Activated naive CD4-positive, alpha-beta T cell treated with anti-CD3 and anti-CD28 coated beads for 36 hours (primary cell): ENCODE data around the gene TRIM14. TPM values are rescaled to one million over a fixed set of nuclear protein-coding genes. Genes with fewer than 3 reads are reported as not detected.
A peak's percentile ranks its signal among the peaks of the same experiment; 100 is the strongest.
"Not testable (repeated sequence)": the region's sequence is repeated elsewhere in the genome, so short reads cannot be mapped to it uniquely, and the experiment has no call there.

ENCODE experiments used
- CTCF ChIA-PET: fragments of 350-600 bp; sonication (Branson Sonifier 250); formaldehyde crosslinking; loops from one replicate; lab custom pipeline; 2021; ENCODE audit warnings: antibody characterized with exemption; lab: Charles Lee
- DNase-seq: peaks from one replicate; pipeline ENCODE4 v3.0.0-alpha.2; 2020
- H3K27ac Mint-ChIP-seq: one replicate; pipeline ENCODE4 v1.8.0; 2021; ENCODE audit warnings: mild to moderate bottlenecking, mixed read lengths
- H3K27me3 Mint-ChIP-seq: one replicate; pipeline ENCODE4 v1.8.0; 2021; ENCODE audit warnings: low read depth, mixed read lengths
- H3K36me3 Mint-ChIP-seq: one replicate; pipeline ENCODE4 v1.8.0; 2021; ENCODE audit warnings: low read depth, mixed read lengths
- H3K4me1 Mint-ChIP-seq: one replicate; pipeline ENCODE4 v1.8.0; 2021; ENCODE audit warnings: low read depth, mixed read lengths
- H3K4me3 Mint-ChIP-seq: one replicate; pipeline ENCODE4 v1.8.0; 2021; ENCODE audit warnings: mild to moderate bottlenecking, moderate library complexity, mixed read lengths
- H3K9me3 Mint-ChIP-seq: one replicate; pipeline ENCODE4 v1.8.0; 2021; ENCODE audit warnings: mixed read lengths
- intact Hi-C: fragments of 100-400 bp; cut with micrococcal nuclease; formaldehyde crosslinking; loops from one replicate; pipeline ENCODE4 v1.15.1; 2023
- total RNA-seq, 2 experiments: library from RNA; stranded (reverse); gene quantifications; one replicate each; pipeline ENCODE4 v1.2.3, GENCODE V29; 2021

Gene TRIM14
- total RNA-seq, 2 experiments from 2014 or later = 49.6 to 55.0 TPM

GRCh38 chr9:98038958-98039357 is 80.1 kb downstream of the TRIM14 start:
- H3K36me3 Mint-ChIP-seq = no peaks in the 10 kb centered on the region
- H3K27ac Mint-ChIP-seq = no peak overlapping the region
- H3K9me3 Mint-ChIP-seq = no peaks in the 10 kb centered on the region
- no peak for DNase-seq
- no peak overlapping the region for H3K4me3 Mint-ChIP-seq
- peaks cover 6% of the 10 kb centered on the region for H3K4me1 Mint-ChIP-seq
- intact Hi-C loops = no loop called here
- H3K27me3 Mint-ChIP-seq = no peaks in the 10 kb centered on the region
- CTCF ChIA-PET = interaction anchor here (2.3 kb wide), 1 partner anchor 116 kb away, joined by 12 read pairs; the partner anchor contains the start of gene TRMO

GRCh38 chr9:98037357-98037756 is 81.7 kb downstream of the TRIM14 start:
- intact Hi-C loops = no loop called here
- no peaks in the 10 kb centered on the region for H3K27me3 Mint-ChIP-seq
- no peaks in the 10 kb centered on the region for H3K36me3 Mint-ChIP-seq

GRCh38 chr9:98034593-98035546 is 84.2 kb downstream of the TRIM14 start:
- Mint-ChIP-seq H3K27me3 (no peaks in the 10 kb centered on the region), H3K36me3 (peaks cover 2% of the 10 kb centered on the region), H3K4me1 (peaks cover 15% of the 10 kb centered on the region), H3K9me3 (no peaks in the 10 kb centered on the region), H3K27ac (no peak overlapping the region), H3K4me3 (peak overlapping the region; percentile 33)
- peak; percentile 97 for DNase-seq
- CTCF ChIA-PET = interaction anchor here (0.6 to 4.5 kb wide), 24 partner anchors 10 to 816 kb away, joined by 3 to 39 read pairs (median 4); partner anchors contain the start of genes NANS, TBC1D2 and TRMO
- intact Hi-C loops = loop anchor here (1.0 to 2.0 kb wide), 3 partner anchors 48 to 325 kb away; no protein-coding TSS in a partner anchor

More at GRCh38 chr9:98037357-98037756, 81.7 kb downstream of the TRIM14 start:
- H3K9me3 Mint-ChIP-seq = no peaks in the 10 kb centered on the region
- no peak for DNase-seq
- H3K4me3 Mint-ChIP-seq = no peak overlapping the region
- H3K27ac Mint-ChIP-seq = no peak overlapping the region
- peaks cover 14% of the 10 kb centered on the region for H3K4me1 Mint-ChIP-seq
- CTCF ChIA-PET = interaction anchor here (0.8 to 2.5 kb wide), 6 partner anchors 8 to 136 kb away, joined by 3 to 13 read pairs (median 4); partner anchors contain the start of gene TRMO

GRCh38 chr9:98031935-98032334 is 87.1 kb downstream of the TRIM14 start:
- intact Hi-C loops = no loop called here
- no peak for DNase-seq
- Mint-ChIP-seq H3K4me1 (peaks cover 15% of the 10 kb centered on the region), H3K9me3 (no peaks in the 10 kb centered on the region), H3K27ac (no peak overlapping the region), H3K36me3 (peaks cover 7% of the 10 kb centered on the region), H3K27me3 (no peaks in the 10 kb centered on the region), H3K4me3 (no peak overlapping the region)
- CTCF ChIA-PET = interaction anchor here (0.6 to 4.5 kb wide), 7 partner anchors 18 to 111 kb away, joined by 3 to 30 read pairs (median 4); no protein-coding TSS in a partner anchor

- H3K27ac Mint-ChIP-seq = no peak overlapping the region
- peaks cover 15% of the 10 kb centered on the region for H3K4me1 Mint-ChIP-seq
- no peak for DNase-seq
- CTCF ChIA-PET = interaction anchor here (1.8 kb wide), 1 partner anchor 107 kb away, joined by 5 read pairs; no protein-coding TSS in a partner anchor
- no peak overlapping the region for H3K4me3 Mint-ChIP-seq
- H3K9me3 Mint-ChIP-seq = no peaks in the 10 kb centered on the region
- H3K27me3 Mint-ChIP-seq = no peaks in the 10 kb centered on the region
- H3K36me3 Mint-ChIP-seq = peaks cover 12% of the 10 kb centered on the region
- intact Hi-C loops = no loop called here
Measured at GRCh38 chr9:98031169-98031568, 87.9 kb downstream of the TRIM14 start.

- Mint-ChIP-seq H3K36me3 (peaks cover 13% of the 10 kb centered on the region), H3K4me1 (no peaks in the 10 kb centered on the region), H3K4me3 (no peak overlapping the region), H3K27ac (no peak overlapping the region), H3K9me3 (no peaks in the 10 kb centered on the region), H3K27me3 (no peaks in the 10 kb centered on the region)
- CTCF ChIA-PET = interaction anchor here (0.6 kb wide), 1 partner anchor 44 kb away, joined by 5 read pairs; no protein-coding TSS in a partner anchor
- intact Hi-C loops = no loop called here
- no peak for DNase-seq
Measured at GRCh38 chr9:98024702-98025101, 94.3 kb downstream of the TRIM14 start.

- CTCF ChIA-PET = interaction anchor here (0.6 kb wide), 1 partner anchor 48 kb away, joined by 3 read pairs; no protein-coding TSS in a partner anchor
- Mint-ChIP-seq H3K4me3 (no peak overlapping the region), H3K27ac (no peak overlapping the region), H3K4me1 (no peaks in the 10 kb centered on the region), H3K36me3 (peaks cover 14% of the 10 kb centered on the region), H3K27me3 (no peaks in the 10 kb centered on the region), H3K9me3 (no peaks in the 10 kb centered on the region)
- no peak for DNase-seq
- intact Hi-C loops = no loop called here
Measured at GRCh38 chr9:98022447-98022846, 96.6 kb downstream of the TRIM14 start.

GRCh38 chr9:98021306-98022040 is 97.5 kb downstream of the TRIM14 start:
- CTCF ChIA-PET = interaction anchor here (0.5 to 1.4 kb wide), 3 partner anchors 12 to 132 kb away, joined by 3 to 9 read pairs (median 3); no protein-coding TSS in a partner anchor
- H3K4me3 Mint-ChIP-seq = no peak overlapping the region
- H3K4me1 Mint-ChIP-seq = no peaks in the 10 kb centered on the region
- intact Hi-C loops = no loop called here
- no peaks in the 10 kb centered on the region for H3K27me3 Mint-ChIP-seq
- H3K27ac Mint-ChIP-seq = no peak overlapping the region
- DNase-seq = no peak
- H3K36me3 Mint-ChIP-seq = peaks cover 15% of the 10 kb centered on the region
- H3K9me3 Mint-ChIP-seq = no peaks in the 10 kb centered on the region

GRCh38 chr9:98020476-98021145 is 98.4 kb downstream of the TRIM14 start:
- H3K4me1 Mint-ChIP-seq = no peaks in the 10 kb centered on the region
- DNase-seq = no peak
- H3K27me3 Mint-ChIP-seq = no peaks in the 10 kb centered on the region
- H3K36me3 Mint-ChIP-seq = peaks cover 14% of the 10 kb centered on the region
- H3K9me3 Mint-ChIP-seq = no peaks in the 10 kb centered on the region
- H3K4me3 Mint-ChIP-seq = no peak overlapping the region
- no peak overlapping the region for H3K27ac Mint-ChIP-seq
- CTCF ChIA-PET = interaction anchor here (0.5 to 1.4 kb wide), 6 partner anchors 13 to 755 kb away, joined by 3 to 9 read pairs (median 4); no protein-coding TSS in a partner anchor
- intact Hi-C loops = no loop called here

GRCh38 chr9:98019869-98020268 is 99.2 kb downstream of the TRIM14 start:
- CTCF ChIA-PET = interaction anchor here (0.6 to 1.0 kb wide), 4 partner anchors 15 to 755 kb away, joined by 3 to 4 read pairs (median 3); no protein-coding TSS in a partner anchor
- H3K27ac Mint-ChIP-seq, H3K4me3 Mint-ChIP-seq, H3K9me3 Mint-ChIP-seq, H3K4me1 Mint-ChIP-seq, intact Hi-C loops, H3K27me3 Mint-ChIP-seq, DNase-seq: not testable (repeated sequence)
- peaks cover 20% of the 10 kb centered on the region for H3K36me3 Mint-ChIP-seq
